MM.1S (cell line): Measurements from ENCODE around the gene GYS1.

Source experiments
- DNase-seq: peaks from one replicate; pipeline ENCODE4 v3.0.0-alpha.2; 2015
- H2AFZ ChIP-seq: fragments of 300-600 bp; sonication (generic); 2 replicates; pipeline ENCODE4 v1.6.0; 2016; ENCODE audit warnings: antibody characterized with exemption, low read length
- H3F3A ChIP-seq: fragments of 300-600 bp; sonication (generic); 2 replicates; pipeline ENCODE4 v1.6.1; 2016; ENCODE audit warnings: mild to moderate bottlenecking, antibody characterized with exemption, low read length, moderate library complexity, mixed read lengths; ENCODE audit not compliant: insufficient read depth
- H3K27ac ChIP-seq: fragments of 300-600 bp; sonication (generic); 2 replicates; pipeline ENCODE4 v1.5.1; 2016; ENCODE audit warnings: mild to moderate bottlenecking, low read length
- H3K27me3 ChIP-seq: fragments of 300-600 bp; sonication (generic); replicated peaks from 2 replicates; pipeline ENCODE4 v1.6.0; 2016; ENCODE audit warnings: low read length; ENCODE audit not compliant: insufficient read depth
- H3K36me3 ChIP-seq: fragments of 300-600 bp; sonication (generic); replicated peaks from 2 replicates; pipeline ENCODE4 v1.6.1; 2016; ENCODE audit warnings: mild to moderate bottlenecking, low read length, mixed read lengths; ENCODE audit not compliant: insufficient read depth
- H3K4me1 ChIP-seq: fragments of 300-600 bp; sonication (generic); 2 replicates; pipeline ENCODE4 v1.6.1; 2016; ENCODE audit warnings: low read length, mixed read lengths
- H3K4me2 ChIP-seq: fragments of 300-600 bp; sonication (generic); 2 replicates; pipeline ENCODE4 v1.6.0; 2016; ENCODE audit warnings: low read depth, low read length
- H3K4me3 ChIP-seq: fragments of 300-600 bp; sonication (generic); 2 replicates; pipeline ENCODE4 v1.5.1; 2016; ENCODE audit warnings: low read length, mixed read lengths
- H3K79me2 ChIP-seq: fragments of 300-600 bp; sonication (generic); 2 replicates; pipeline ENCODE4 v1.6.1; 2016; ENCODE audit warnings: mixed run types, low read length, mixed read lengths
- H3K9ac ChIP-seq: fragments of 300-600 bp; sonication (generic); 2 replicates; pipeline ENCODE4 v1.6.1; 2016; ENCODE audit warnings: low read length, mixed read lengths
- H3K9me2 ChIP-seq: fragments of 300-600 bp; sonication (generic); replicated peaks from 2 replicates; pipeline ENCODE4 v1.6.1; 2016; ENCODE audit warnings: mild to moderate bottlenecking, low read length, mixed read lengths; ENCODE audit not compliant: insufficient read depth
- H3K9me3 ChIP-seq: fragments of 300-600 bp; sonication (generic); replicated peaks from 2 replicates; pipeline ENCODE4 v1.6.1; 2016; ENCODE audit warnings: mild to moderate bottlenecking, low read length, mixed read lengths; ENCODE audit not compliant: insufficient read depth
- H4K20me1 ChIP-seq: fragments of 300-600 bp; sonication (generic); 2 replicates; pipeline ENCODE4 v1.6.1; 2016; ENCODE audit warnings: mild to moderate bottlenecking, low read length, moderate library complexity, mixed read lengths; ENCODE audit not compliant: insufficient read depth
- EZH2 ChIP-seq: fragments of 300-600 bp; sonication (generic); optimal IDR thresholded peaks from 2 replicates; pipeline ENCODE3; 2017; ENCODE audit warnings: low read depth, mild to moderate bottlenecking, antibody characterized with exemption, low read length, mixed read lengths
- EZH2phosphoT487 ChIP-seq: fragments of 300-600 bp; sonication (generic); IDR thresholded peaks from 2 replicates; pipeline ENCODE4 v1.6.1; 2018; ENCODE audit warnings: antibody characterized with exemption, low read length
- TF ChIP-seq, protein P1 (sequence below): fragments of 300-600 bp; sonication (generic); IDR thresholded peaks from 2 replicates; pipeline ENCODE4 v1.5.1; 2016; ENCODE audit warnings: antibody characterized with exemption, low read length, mixed read lengths

Gene GYS1

DNA sequence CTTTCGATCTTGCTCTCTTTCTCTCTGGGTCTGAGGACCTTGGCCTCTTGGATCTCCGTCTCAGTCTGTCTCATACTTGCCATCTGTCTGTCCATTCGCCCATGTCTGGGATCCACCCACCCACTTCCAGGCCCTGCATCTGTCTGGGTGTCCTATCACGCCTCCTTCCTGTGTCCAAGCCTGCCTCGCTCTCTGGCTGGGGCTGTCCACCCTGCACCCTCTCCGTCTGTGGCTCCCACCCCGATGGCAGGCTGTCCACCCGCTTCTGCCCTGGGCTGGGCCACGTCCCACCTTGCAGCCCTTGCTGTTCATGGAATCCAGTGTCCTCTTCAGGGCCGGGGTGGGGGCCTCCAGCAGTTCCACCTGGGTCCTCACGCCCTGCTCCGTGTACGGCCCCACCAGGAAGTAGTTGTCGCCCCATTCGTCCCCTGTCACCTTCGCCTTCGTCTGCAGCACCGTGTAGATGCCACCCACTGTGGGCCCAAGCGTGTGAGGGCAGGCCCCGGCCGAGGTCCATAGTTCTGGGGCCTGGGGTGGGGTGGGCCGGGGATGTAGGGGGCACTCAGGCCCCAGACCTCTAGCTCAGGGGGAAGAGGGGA lies 2.0 kb downstream of the GYS1 start:
- peaks cover 54% of the 10 kb centered on the region for H3K79me2 ChIP-seq
- H3K9me2 ChIP-seq = no peaks in the 10 kb centered on the region
- H3K9ac ChIP-seq = no peak overlapping the region
- DNase-seq = no peak
- TF ChIP-seq, protein P1, sequence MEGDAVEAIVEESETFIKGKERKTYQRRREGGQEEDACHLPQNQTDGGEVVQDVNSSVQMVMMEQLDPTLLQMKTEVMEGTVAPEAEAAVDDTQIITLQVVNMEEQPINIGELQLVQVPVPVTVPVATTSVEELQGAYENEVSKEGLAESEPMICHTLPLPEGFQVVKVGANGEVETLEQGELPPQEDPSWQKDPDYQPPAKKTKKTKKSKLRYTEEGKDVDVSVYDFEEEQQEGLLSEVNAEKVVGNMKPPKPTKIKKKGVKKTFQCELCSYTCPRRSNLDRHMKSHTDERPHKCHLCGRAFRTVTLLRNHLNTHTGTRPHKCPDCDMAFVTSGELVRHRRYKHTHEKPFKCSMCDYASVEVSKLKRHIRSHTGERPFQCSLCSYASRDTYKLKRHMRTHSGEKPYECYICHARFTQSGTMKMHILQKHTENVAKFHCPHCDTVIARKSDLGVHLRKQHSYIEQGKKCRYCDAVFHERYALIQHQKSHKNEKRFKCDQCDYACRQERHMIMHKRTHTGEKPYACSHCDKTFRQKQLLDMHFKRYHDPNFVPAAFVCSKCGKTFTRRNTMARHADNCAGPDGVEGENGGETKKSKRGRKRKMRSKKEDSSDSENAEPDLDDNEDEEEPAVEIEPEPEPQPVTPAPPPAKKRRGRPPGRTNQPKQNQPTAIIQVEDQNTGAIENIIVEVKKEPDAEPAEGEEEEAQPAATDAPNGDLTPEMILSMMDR = no peak
- TF ChIP-seq EZH2 (no peak), EZH2phosphoT487 (no peak)
- no peak overlapping the region for H2AFZ ChIP-seq
- no peaks in the 10 kb centered on the region for H4K20me1 ChIP-seq
- peaks cover 10% of the 10 kb centered on the region for H3K4me1 ChIP-seq
- no peaks in the 10 kb centered on the region for H3K9me3 ChIP-seq
- H3K36me3 ChIP-seq = no peaks in the 10 kb centered on the region
- no peak overlapping the region for H3K4me3 ChIP-seq
- H3K4me2 ChIP-seq = no peak overlapping the region; the same call in 1 of the 2 replicates
- H3K27ac ChIP-seq = no peak overlapping the region
- H3K27me3 ChIP-seq = no peaks in the 10 kb centered on the region
- H3F3A ChIP-seq = no peaks in the 10 kb centered on the region

DNA sequence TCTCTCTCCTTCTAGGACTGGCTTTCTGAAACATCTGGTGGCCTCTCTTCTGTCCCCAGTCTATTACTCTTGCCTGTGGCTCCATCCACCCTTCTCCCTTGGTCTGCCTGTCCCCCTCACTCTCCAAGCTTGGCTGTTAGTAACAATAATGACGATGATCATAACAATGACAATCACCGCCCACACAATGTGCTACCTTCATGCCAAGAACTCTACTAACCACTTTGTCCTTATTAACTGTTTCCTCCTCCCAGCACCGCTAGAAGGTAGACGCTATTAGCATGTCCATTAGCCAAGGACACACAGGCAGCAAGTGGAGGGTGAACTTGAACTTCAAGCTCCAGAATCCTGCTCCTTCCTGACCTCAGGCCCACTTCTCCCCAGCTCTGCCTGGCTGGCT lies 2.7 kb downstream of the GYS1 start:
- Histone ChIP-seq H3F3A (no peaks in the 10 kb centered on the region), H4K20me1 (no peaks in the 10 kb centered on the region), H2AFZ (no peak overlapping the region), H3K9me3 (no peaks in the 10 kb centered on the region), H3K27ac (no peak overlapping the region), H3K4me3 (no peak overlapping the region), H3K4me2 (no peak overlapping the region), H3K27me3 (no peaks in the 10 kb centered on the region), H3K36me3 (no peaks in the 10 kb centered on the region), H3K9ac (no peak overlapping the region), H3K9me2 (no peaks in the 10 kb centered on the region), H3K79me2 (peaks cover 47% of the 10 kb centered on the region), H3K4me1 (peaks cover 10% of the 10 kb centered on the region)
- DNase-seq = no peak
- TF ChIP-seq EZH2phosphoT487 = no peak
- no peak for TF ChIP-seq EZH2
- TF ChIP-seq, protein P1 = no peak

DNA sequence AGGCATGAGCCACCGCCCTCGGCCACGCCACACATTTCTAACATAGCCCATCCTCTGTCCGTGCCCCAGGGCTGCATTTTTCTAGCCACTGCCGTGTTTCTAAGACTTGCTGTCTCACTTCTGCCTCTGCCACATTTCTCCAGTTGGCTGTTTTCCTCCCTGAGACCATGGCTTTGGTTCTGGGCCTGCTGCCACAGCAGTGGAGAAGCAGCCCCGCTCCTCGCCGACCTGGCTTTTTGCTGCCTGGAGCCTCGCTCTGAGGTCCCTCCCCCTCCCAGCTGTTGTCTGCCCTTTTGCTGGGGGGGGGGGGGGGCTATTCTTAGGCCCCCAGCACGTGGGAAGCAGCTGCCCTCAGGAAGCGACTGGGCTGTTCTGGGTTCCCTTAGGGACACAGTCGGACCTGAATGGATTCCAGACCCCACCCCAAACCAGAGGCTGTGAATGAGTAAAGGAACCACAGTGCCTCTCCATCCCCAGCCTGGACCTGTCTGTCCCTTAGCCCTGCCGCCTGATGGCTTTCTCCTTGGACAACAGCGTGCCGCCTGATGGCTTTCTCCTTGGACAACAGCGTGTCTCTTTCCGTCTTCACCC lies 3.3 kb downstream of the GYS1 start:
- Histone ChIP-seq H4K20me1 (no peaks in the 10 kb centered on the region), H3K9me3 (no peaks in the 10 kb centered on the region), H3F3A (no peaks in the 10 kb centered on the region), H3K9me2 (no peaks in the 10 kb centered on the region), H3K9ac (no peak overlapping the region), H3K27me3 (no peaks in the 10 kb centered on the region), H3K27ac (no peak overlapping the region), H3K36me3 (no peaks in the 10 kb centered on the region), H3K4me1 (peaks cover 7% of the 10 kb centered on the region), H3K4me3 (no peak overlapping the region), H2AFZ (no peak overlapping the region), H3K79me2 (peaks cover 41% of the 10 kb centered on the region), H3K4me2 (no peak overlapping the region)
- TF ChIP-seq EZH2 (no peak), EZH2phosphoT487 (no peak)
- TF ChIP-seq, protein P1 = no peak
- no peak for DNase-seq
